Neural cell (in vitro differentiated cells): Measurements from ENCODE around the gene A2M.

Source experiments
- POLR2AphosphoS5 ChIP-seq: IDR thresholded peaks from 2 replicates; pipeline ENCODE4 v1.6.1; 2012
- TF ChIP-seq, protein P1 (sequence below): fragments of 450-650 bp; IDR thresholded peaks from 2 replicates; pipeline ENCODE4 v1.5.1; 2014; ENCODE audit warnings: antibody characterized with exemption, mild to moderate bottlenecking, moderate library complexity; ENCODE audit not compliant: poor library complexity, severe bottlenecking

DNA sequence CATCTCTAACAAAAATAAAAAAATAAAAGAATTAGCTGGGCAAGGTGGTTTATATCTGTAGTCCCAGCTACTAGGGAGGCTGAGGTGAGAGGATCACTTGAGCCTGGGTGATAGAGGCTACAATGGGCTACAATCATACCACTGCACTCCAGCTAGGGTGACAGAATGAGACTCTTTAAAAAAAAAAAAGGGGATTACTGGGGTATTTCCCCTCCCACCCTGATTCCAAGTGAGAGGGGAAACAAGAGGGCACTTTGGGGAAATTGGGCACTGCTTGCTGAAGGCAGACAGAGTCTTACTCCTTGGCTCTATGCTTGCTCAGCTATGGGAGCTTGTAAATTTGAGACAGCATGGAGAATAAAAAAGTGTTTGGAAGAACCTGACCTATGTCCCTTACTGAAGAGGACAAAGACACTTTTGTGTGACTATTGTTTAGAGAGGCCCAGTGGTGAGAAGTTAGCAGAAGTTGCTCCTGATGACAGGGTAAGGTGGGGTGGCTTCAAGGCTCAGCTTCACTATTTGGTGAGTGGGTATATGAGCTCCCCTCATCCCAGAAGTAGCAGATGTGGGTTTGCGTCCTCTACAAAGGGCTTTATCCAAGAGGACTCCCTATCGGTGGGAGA lies 82.3 kb downstream of the A2M start:
- no peak for TF ChIP-seq POLR2AphosphoS5
- TF ChIP-seq, protein P1, sequence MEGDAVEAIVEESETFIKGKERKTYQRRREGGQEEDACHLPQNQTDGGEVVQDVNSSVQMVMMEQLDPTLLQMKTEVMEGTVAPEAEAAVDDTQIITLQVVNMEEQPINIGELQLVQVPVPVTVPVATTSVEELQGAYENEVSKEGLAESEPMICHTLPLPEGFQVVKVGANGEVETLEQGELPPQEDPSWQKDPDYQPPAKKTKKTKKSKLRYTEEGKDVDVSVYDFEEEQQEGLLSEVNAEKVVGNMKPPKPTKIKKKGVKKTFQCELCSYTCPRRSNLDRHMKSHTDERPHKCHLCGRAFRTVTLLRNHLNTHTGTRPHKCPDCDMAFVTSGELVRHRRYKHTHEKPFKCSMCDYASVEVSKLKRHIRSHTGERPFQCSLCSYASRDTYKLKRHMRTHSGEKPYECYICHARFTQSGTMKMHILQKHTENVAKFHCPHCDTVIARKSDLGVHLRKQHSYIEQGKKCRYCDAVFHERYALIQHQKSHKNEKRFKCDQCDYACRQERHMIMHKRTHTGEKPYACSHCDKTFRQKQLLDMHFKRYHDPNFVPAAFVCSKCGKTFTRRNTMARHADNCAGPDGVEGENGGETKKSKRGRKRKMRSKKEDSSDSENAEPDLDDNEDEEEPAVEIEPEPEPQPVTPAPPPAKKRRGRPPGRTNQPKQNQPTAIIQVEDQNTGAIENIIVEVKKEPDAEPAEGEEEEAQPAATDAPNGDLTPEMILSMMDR: no peak
